HepG2 (cell line): Measurements from ENCODE around the gene UGT1A8. TPM values are rescaled to one million over a fixed set of nuclear protein-coding genes. Genes with fewer than 3 reads are reported as not detected.

ENCODE experiments used
- ATAC-seq: fragments of 200-7000 bp; cut with Tn5 transposase; 3 replicates; pipeline ENCODE4 v1.9.1; 2020; ENCODE audit warnings: mild to moderate bottlenecking, moderate library complexity
- BruUV-seq: library from RNA; stranded (reverse); fragments of 400-500 nt; replicated peaks from 2 replicates; lab custom pipeline; 2021; lab: Mats Ljungman, UMichigan
- CTCF ChIA-PET: fragments of 300-600 bp; formaldehyde crosslinking; extraction: SDS; loops from one replicate; lab custom pipeline; 2021; ENCODE audit warnings: low total read pairs, inconsistent platforms, low intra/inter-chr PET ratio; lab: Yijun Ruan, JAX
- POLR2A ChIA-PET: fragments of 350-600 bp; sonication (Branson Sonifier 250); formaldehyde crosslinking; loops from one replicate; lab custom pipeline; 2020; ENCODE audit warnings: antibody characterized with exemption, inconsistent platforms; lab: Yijun Ruan, JAX
- DNase-seq: peaks from one replicate; pipeline ENCODE4 v3.0.0-alpha.2; 2015; ENCODE audit warnings: low spot score
- FAIRE-seq: peaks from 3 replicates; lab custom pipeline; 2011; peaks lifted over from hg19 to GRCh38; lab: Jason Lieb, UNC
- H2AFZ ChIP-seq: one replicate; pipeline ENCODE4 v1.6.1; 2011; ENCODE audit warnings: low read length, inconsistent platforms
- H3K27ac ChIP-seq: fragments of 300-600 bp; 3 replicates; pipeline ENCODE4 v1.8.0; 2011; ENCODE audit warnings: mixed run types, mild to moderate bottlenecking, mixed read lengths, low read length, inconsistent platforms; ENCODE audit not compliant: insufficient read depth; ENCODE audit errors: extremely low read length
- H3K27me3 ChIP-seq, 2 experiments: fragments of 200-600 bp in 1 of 2; 2 replicates in 1 of 2; 3 replicates in 1 of 2; pipeline versions ENCODE4 v1.6.0 to v1.8.0; 2011; ENCODE audit warnings: low read length in 2 of 2, mild to moderate bottlenecking in 2 of 2, moderate library complexity in 2 of 2, inconsistent platforms in 1 of 2; ENCODE audit not compliant: insufficient read depth in 2 of 2, control insufficient read depth in 1 of 2
- H3K36me3 ChIP-seq, 2 experiments: fragments of 200-600 bp in 1 of 2; replicated peaks in 1 of 2; 2 replicates in 1 of 2; 3 replicates in 1 of 2; pipeline versions ENCODE4 v1.5.1 to v1.8.0; 2011; ENCODE audit warnings: low read length in 2 of 2, inconsistent platforms in 1 of 2; ENCODE audit not compliant: insufficient read depth in 2 of 2, control insufficient read depth in 1 of 2
- H3K4me1 ChIP-seq: 2 replicates; pipeline ENCODE4 v1.5.1; 2012; ENCODE audit warnings: low read length, inconsistent platforms; ENCODE audit not compliant: insufficient read depth
- H3K4me2 ChIP-seq: 2 replicates; pipeline ENCODE4 v1.6.0; 2011; ENCODE audit warnings: low read depth, low read length, inconsistent platforms
- H3K4me3 ChIP-seq, 3 experiments: fragments of 200-600 bp in 1 of 3; sonication (generic), shearing (Covaris generic) in 1 of 3; replicated peaks in 1 of 3; 2 replicates each; pipeline ENCODE4 v1.5.1; 2011 to 2016; ENCODE audit warnings: low read length in 3 of 3, inconsistent platforms in 2 of 3, low read depth in 2 of 3, mild to moderate bottlenecking in 2 of 3, control low read depth in 1 of 3, mixed read lengths in 1 of 3; ENCODE audit not compliant: insufficient read depth in 1 of 3
- H3K79me2 ChIP-seq: one replicate; pipeline ENCODE4 v1.6.1; 2011; ENCODE audit warnings: low read length, inconsistent platforms; ENCODE audit not compliant: insufficient read depth
- H3K9ac ChIP-seq: 2 replicates; pipeline ENCODE4 v1.6.0; 2011; ENCODE audit warnings: mild to moderate bottlenecking, low read depth, low read length, inconsistent platforms; ENCODE audit not compliant: insufficient read depth
- H3K9me3 ChIP-seq: 2 replicates; pipeline ENCODE4 v1.5.1; 2012; ENCODE audit warnings: mild to moderate bottlenecking, low read length
- H4K20me1 ChIP-seq: 2 replicates; pipeline ENCODE4 v1.6.0; 2011; ENCODE audit warnings: inconsistent platforms, mild to moderate bottlenecking, low read length, moderate library complexity; ENCODE audit not compliant: insufficient read depth
- BRD4 ChIP-seq: sonication (generic); formaldehyde crosslinking; IDR thresholded peaks from 2 replicates; pipeline ENCODE4 v1.4.0; 2020; ENCODE audit warnings: missing genetic modification reagents
- CC2D1A ChIP-seq: sonication (generic); formaldehyde crosslinking; IDR thresholded peaks from 2 replicates; pipeline ENCODE4 v1.8.1; 2023; ENCODE audit warnings: mild to moderate bottlenecking, missing genetic modification reagents
- IRF9 ChIP-seq: sonication (generic); formaldehyde crosslinking; IDR thresholded peaks from 2 replicates; pipeline ENCODE4 v1.8.0; 2022; ENCODE audit warnings: missing genetic modification reagents, mild to moderate bottlenecking, borderline replicate concordance
- LBX2 ChIP-seq: sonication (generic); formaldehyde crosslinking; IDR thresholded peaks from 2 replicates; pipeline ENCODE4 v1.5.0; 2020; ENCODE audit warnings: missing genetic modification reagents, mild to moderate bottlenecking, borderline replicate concordance
- MEF2D ChIP-seq: sonication (generic); formaldehyde crosslinking; IDR thresholded peaks from 2 replicates; pipeline ENCODE4 v1.5.1; 2020; ENCODE audit warnings: mild to moderate bottlenecking, missing genetic modification reagents
- MYNN ChIP-seq: sonication (generic); formaldehyde crosslinking; IDR thresholded peaks from 2 replicates; pipeline ENCODE4 v1.4.0; 2020; ENCODE audit warnings: mild to moderate bottlenecking, low read depth, missing genetic modification reagents
- NPAS2 ChIP-seq: sonication (generic); formaldehyde crosslinking; IDR thresholded peaks from 2 replicates; pipeline ENCODE4 v1.8.0; 2022; ENCODE audit warnings: mild to moderate bottlenecking, missing genetic modification reagents, borderline replicate concordance
- THAP8 ChIP-seq: sonication (generic); formaldehyde crosslinking; IDR thresholded peaks from 2 replicates; pipeline ENCODE4 v1.5.1; 2020; ENCODE audit warnings: missing genetic modification reagents, mild to moderate bottlenecking, borderline replicate concordance
- ZBTB33 ChIP-seq: sonication (generic); formaldehyde crosslinking; IDR thresholded peaks from 2 replicates; pipeline ENCODE4 v1.4.0; 2020; ENCODE audit warnings: missing genetic modification reagents
- ZBTB43 ChIP-seq: sonication (generic); formaldehyde crosslinking; conservative IDR thresholded peaks from 2 replicates; pipeline ENCODE4 v1.4.0; 2020; ENCODE audit warnings: missing genetic modification reagents
- ZNF598 ChIP-seq: sonication (generic); formaldehyde crosslinking; IDR thresholded peaks from 2 replicates; pipeline ENCODE4 v1.5.1; 2020; ENCODE audit warnings: mild to moderate bottlenecking, missing genetic modification reagents, borderline replicate concordance
- ZNF747 ChIP-seq: sonication (generic); formaldehyde crosslinking; IDR thresholded peaks from 2 replicates; pipeline ENCODE4 v1.8.1; 2023; ENCODE audit warnings: missing genetic modification reagents, mild to moderate bottlenecking, borderline replicate concordance
- WGBS: methylation state at CpG from one replicate; pipeline ENCODE4 v1.1.6; 2017; ENCODE audit warnings: low lambda C conversion rate; 5-methylcytosine and 5-hydroxymethylcytosine counted together
- in situ Hi-C: cut with HindIII; loops from 2 replicates; pipeline ENCODE4 v1.10.0; 2017; ENCODE audit warnings: low pct_unique_long_range_greater_than_20kb; ENCODE audit not compliant: extremely low pct_ligation_motif_present
- intact Hi-C: fragments of 100-400 bp; cut with micrococcal nuclease; formaldehyde crosslinking; loops from one replicate; pipeline ENCODE4 v1.10.0; 2022; ENCODE audit not compliant: unreplicated experiment
- polyA plus RNA-seq, 8 experiments: library from polyadenylated mRNA; depleted of rRNA in 3 of 8; stranded (reverse) in 7 of 8; unstranded in 1 of 8; fragments of >200 nt; fragmentation: Illumina TruSeq in 4 of 8; extraction: Trizol in 4 of 8; gene quantifications; 2 replicates each; pipeline versions ENCODE4 v1.2.1 to v1.2.3, GENCODE V29; 2011 to 2016; ENCODE audit warnings: low read depth in 4 of 8, missing spikeins in 1 of 8, mixed read lengths in 1 of 8; ENCODE audit not compliant: insufficient read depth in 1 of 8
- total RNA-seq, 5 experiments: library from RNA; depleted of rRNA; stranded (reverse); fragments of >200 nt; fragmentation: Illumina TruSeq; extraction: Trizol; gene quantifications; 2 replicates each; pipeline ENCODE4 v1.2.3, GENCODE V29; 2016; ENCODE audit warnings: low read depth in 1 of 5

The UGT1A8 gene
- total and polyA plus RNA-seq, 2 of the 13 experiments (the other 11 are each of a cell fraction or from before 2014, with no cell fraction given) = not detected

- Histone ChIP-seq H3K9me3 (no peaks in the 10 kb centered on the region), H3K9ac (no peak overlapping the region), H2AFZ (no peak overlapping the region), H3K4me1 (peaks cover 5% of the 10 kb centered on the region), H4K20me1 (no peaks in the 10 kb centered on the region), H3K36me3 (no peaks in the 10 kb centered on the region), H3K27me3 (no peaks in the 10 kb centered on the region), H3K79me2 (no peaks in the 10 kb centered on the region), H3K4me2 (no peak overlapping the region), H3K27ac (no peak overlapping the region), H3K4me3 (no peak overlapping the region)
- no TSS peak for BruUV-seq
- TF ChIP-seq IRF9 (CRISPR knock-in tag) (no peak), ZNF747 (CRISPR knock-in tag) (no peak), MEF2D (CRISPR knock-in tag) (no peak), MYNN (CRISPR knock-in tag) (no peak)
- no peak for DNase-seq
- POLR2A ChIA-PET = no interaction called here
- ATAC-seq = no peak
- intact Hi-C loops = no loop called here
- CTCF ChIA-PET = no interaction called here
- no peak for FAIRE-seq
- in situ Hi-C loops = no loop called here
Measured at GRCh38 chr2:233689031-233689430, 71.6 kb downstream of the UGT1A8 start.

- H3K9ac ChIP-seq = no peak overlapping the region
- 4% methylated on average over 3 of the region's 3 CpGs for WGBS
- in situ Hi-C loops = no loop called here
- H2AFZ ChIP-seq = no peak overlapping the region
- ChIA-PET POLR2A (no interaction called here), CTCF (no interaction called here)
- DNase-seq (no peak), ATAC-seq (no peak), FAIRE-seq (no peak)
- no peaks in the 10 kb centered on the region for H3K79me2 ChIP-seq
- H3K36me3 ChIP-seq = no peaks in the 10 kb centered on the region
- H3K27me3 ChIP-seq = no peaks in the 10 kb centered on the region
- intact Hi-C loops = no loop called here
- H3K4me3 ChIP-seq = no peak overlapping the region
- H3K27ac ChIP-seq = no peak overlapping the region
- H3K4me2 ChIP-seq = no peak overlapping the region
- H4K20me1 ChIP-seq = no peaks in the 10 kb centered on the region
- peaks cover 9% of the 10 kb centered on the region for H3K4me1 ChIP-seq
- no TSS peak for BruUV-seq
- H3K9me3 ChIP-seq = no peaks in the 10 kb centered on the region
- no peak for TF ChIP-seq BRD4
- no peak for TF ChIP-seq NPAS2
- no peak for TF ChIP-seq LBX2 (CRISPR knock-in tag)
- TF ChIP-seq ZBTB33 (CRISPR knock-in tag) = no peak
- no peak for TF ChIP-seq THAP8 (CRISPR knock-in tag)
- TF ChIP-seq ZBTB43 (CRISPR knock-in tag) = no peak
- TF ChIP-seq CC2D1A = no peak
- TF ChIP-seq ZNF598 (CRISPR knock-in tag) = no peak
Measured at GRCh38 chr2:233689501-233689900, 72.1 kb downstream of the UGT1A8 start.
